ENCODE measurements around the gene SMIM41.

Gene SMIM41

GRCh38 chr12:52061470-52062166, 17.9 kb upstream of the SMIM41 start:
- no peak overlapping the region for H2AFZ ChIP-seq
- no peak overlapping the region for H3K9ac ChIP-seq
- H3K27me3 ChIP-seq (ENCODE audit: control insufficient read depth, insufficient read depth, low read length): no peaks in the 10 kb centered on the region
- H3K27ac ChIP-seq: no peak overlapping the region
- no peaks in the 10 kb centered on the region for H3K79me2 ChIP-seq
- H3K9me3 ChIP-seq (ENCODE audit: control insufficient read depth, low read length): no peaks in the 10 kb centered on the region
- no peak overlapping the region for H3K4me2 ChIP-seq (ENCODE audit: low read length)
- no peak for TF ChIP-seq CTCF (IDR thresholded peaks at IDR 0.05)
- H3K4me3 ChIP-seq (ENCODE audit: low read depth, low read length): no peak overlapping the region
- no peaks in the 10 kb centered on the region for H3K36me3 ChIP-seq (ENCODE audit: control insufficient read depth, insufficient read depth, low read length)
- H3K4me1 ChIP-seq: no peaks in the 10 kb centered on the region

DNA sequence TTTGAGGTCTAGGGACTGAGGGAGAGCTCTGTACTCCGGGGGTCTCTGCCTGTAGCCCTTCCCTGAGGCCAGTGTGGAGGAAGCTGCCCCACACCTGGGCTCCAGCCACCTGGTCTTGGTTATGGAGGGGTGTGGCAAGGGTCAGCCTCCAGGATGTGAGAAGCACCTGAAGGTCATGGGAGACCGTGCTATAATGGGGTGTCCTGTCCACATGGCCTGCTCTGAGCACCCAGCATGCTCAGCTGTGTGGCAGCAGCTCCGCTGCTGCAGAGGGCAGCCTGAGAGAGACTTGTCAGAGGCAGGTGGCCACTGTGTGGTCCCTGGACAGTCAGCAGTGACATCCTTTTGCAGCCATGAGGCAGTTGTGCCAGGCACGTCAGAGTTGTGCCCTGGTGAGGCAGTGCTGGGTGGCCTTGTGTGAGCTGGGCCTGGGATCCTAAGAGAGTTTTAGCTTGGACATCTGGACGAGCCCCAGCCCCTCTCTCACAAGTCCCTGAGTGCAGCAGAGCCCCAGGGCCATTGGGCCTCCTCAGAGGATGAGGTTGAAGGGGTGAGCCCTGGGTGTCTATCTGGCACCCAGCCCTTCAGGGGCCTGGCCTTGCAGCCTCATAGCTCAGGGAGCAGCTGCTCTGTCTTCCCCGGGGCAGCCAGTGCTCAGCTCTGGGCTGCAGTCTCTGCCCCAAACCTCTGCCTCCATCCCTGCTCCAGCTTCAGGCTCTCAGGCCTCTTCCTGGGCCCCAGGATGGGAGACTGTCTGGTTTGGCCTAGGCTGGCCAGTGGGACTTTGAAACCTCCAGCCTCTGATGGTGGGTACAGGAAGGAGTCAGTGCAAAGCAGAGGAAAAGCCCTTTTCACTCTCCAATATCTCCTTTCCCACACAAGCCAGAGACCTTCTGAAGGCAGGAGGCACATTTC, 17.1 kb upstream of the SMIM41 start:
- no peak overlapping the region for H3K4me3 ChIP-seq (ENCODE audit: low read depth, low read length)
- H3K27me3 ChIP-seq (ENCODE audit: control insufficient read depth, insufficient read depth, low read length): no peaks in the 10 kb centered on the region
- H2AFZ ChIP-seq: no peak overlapping the region
- H3K4me2 ChIP-seq (ENCODE audit: low read length): no peak overlapping the region
- H3K36me3 ChIP-seq (ENCODE audit: control insufficient read depth, insufficient read depth, low read length): no peaks in the 10 kb centered on the region
- no peaks in the 10 kb centered on the region for H3K79me2 ChIP-seq
- no peak overlapping the region for H3K9ac ChIP-seq
- no peaks in the 10 kb centered on the region for H3K9me3 ChIP-seq (ENCODE audit: control insufficient read depth, low read length)
- TF ChIP-seq CTCF (IDR thresholded peaks at IDR 0.05): no peak
- H3K4me1 ChIP-seq: no peaks in the 10 kb centered on the region
- no peak overlapping the region for H3K27ac ChIP-seq

DNA sequence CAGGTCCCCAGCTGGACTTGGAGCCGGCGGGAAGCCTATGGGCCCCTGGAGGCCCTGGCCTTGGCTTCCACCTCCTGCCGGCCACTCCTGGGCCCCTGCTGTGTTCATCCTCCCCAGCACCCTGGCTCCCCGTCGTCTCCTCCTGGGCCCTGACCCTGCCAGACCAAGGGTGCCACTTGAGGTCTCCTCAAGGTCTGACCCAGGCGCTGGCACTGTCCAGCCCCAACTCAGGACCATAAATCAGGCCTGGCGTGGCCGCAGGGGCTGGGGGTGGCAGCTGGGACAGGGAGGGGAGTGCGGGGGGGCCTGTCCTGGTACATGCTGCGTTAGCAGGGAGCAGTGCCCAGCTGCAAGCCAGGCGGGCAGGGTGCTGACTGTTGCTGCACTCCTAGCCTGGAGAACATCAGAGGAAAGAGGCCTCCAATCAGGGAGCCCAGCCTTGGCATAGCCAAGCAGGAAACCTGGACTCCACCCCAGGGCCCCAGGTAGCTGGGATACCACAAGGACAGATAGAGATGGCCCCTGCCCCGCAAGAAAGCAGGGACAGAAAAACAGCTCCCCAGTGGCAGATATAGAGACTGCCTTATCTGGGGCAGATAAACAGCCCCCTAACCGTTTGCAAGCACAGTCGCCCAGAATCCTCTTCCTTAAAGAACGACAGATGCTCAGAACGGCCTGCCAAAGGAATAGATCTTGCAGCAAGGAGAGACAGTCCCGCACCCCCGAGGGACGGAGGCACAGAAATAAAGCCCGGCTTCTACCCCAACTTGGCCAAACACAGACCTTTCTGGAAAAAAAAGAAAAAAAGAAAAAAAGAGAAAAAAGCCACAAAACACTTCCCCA, 16.2 kb upstream of the SMIM41 start:
- H3K79me2 ChIP-seq: no peaks in the 10 kb centered on the region
- no peak overlapping the region for H3K27ac ChIP-seq
- no peak for TF ChIP-seq CTCF (IDR thresholded peaks at IDR 0.05)
- no peak overlapping the region for H3K4me3 ChIP-seq (ENCODE audit: low read depth, low read length)
- H3K9me3 ChIP-seq (ENCODE audit: control insufficient read depth, low read length): no peaks in the 10 kb centered on the region
- no peak overlapping the region for H3K9ac ChIP-seq
- no peaks in the 10 kb centered on the region for H3K4me1 ChIP-seq
- no peaks in the 10 kb centered on the region for H3K36me3 ChIP-seq (ENCODE audit: control insufficient read depth, insufficient read depth, low read length)
- H3K4me2 ChIP-seq (ENCODE audit: low read length): no peak overlapping the region
- H3K27me3 ChIP-seq (ENCODE audit: control insufficient read depth, insufficient read depth, low read length): no peaks in the 10 kb centered on the region
- no peak overlapping the region for H2AFZ ChIP-seq

GRCh38 chr12:52063981-52064649, 15.4 kb upstream of the SMIM41 start:
- no peak overlapping the region for H3K27ac ChIP-seq
- H3K4me1 ChIP-seq: peaks cover 1% of the 10 kb centered on the region
- no peak overlapping the region for H3K4me3 ChIP-seq (ENCODE audit: low read depth, low read length)
- H2AFZ ChIP-seq: no peak overlapping the region
- no peak overlapping the region for H3K9ac ChIP-seq
- no peaks in the 10 kb centered on the region for H3K9me3 ChIP-seq (ENCODE audit: control insufficient read depth, low read length)
- no peak overlapping the region for H3K4me2 ChIP-seq (ENCODE audit: low read length)
- no peaks in the 10 kb centered on the region for H3K36me3 ChIP-seq (ENCODE audit: control insufficient read depth, insufficient read depth, low read length)
- peaks cover 1% of the 10 kb centered on the region for H3K79me2 ChIP-seq
- no peaks in the 10 kb centered on the region for H3K27me3 ChIP-seq (ENCODE audit: control insufficient read depth, insufficient read depth, low read length)
- no peak for TF ChIP-seq CTCF (IDR thresholded peaks at IDR 0.05)
